Chondrocyte (in vitro differentiated cells): ENCODE results near the gene RB1. TPM values are rescaled to one million over a fixed set of nuclear protein-coding genes. Genes with fewer than 3 reads are reported as not detected.
A peak's percentile ranks its signal among the peaks of the same experiment; 100 is the strongest.
"Not testable (repeated sequence)": the region's sequence is repeated elsewhere in the genome, so short reads cannot be mapped to it uniquely, and the experiment has no call there.

Source experiments
- DNase-seq: peaks from one replicate; pipeline ENCODE4 v3.0.0; 2021; ENCODE audit warnings: mixed read lengths, low spot score
- H3K27ac Mint-ChIP-seq: one replicate; pipeline ENCODE4 v1.8.0; 2021; ENCODE audit warnings: mild to moderate bottlenecking, moderate library complexity, mixed read lengths; ENCODE audit not compliant: unreplicated experiment
- H3K27me3 Mint-ChIP-seq: 2 replicates; pipeline ENCODE4 v1.8.0; 2021; ENCODE audit warnings: low read depth, mixed read lengths
- H3K36me3 Mint-ChIP-seq: 2 replicates; pipeline ENCODE4 v1.8.0; 2021; ENCODE audit warnings: low read depth, mixed read lengths
- H3K4me1 Mint-ChIP-seq: 2 replicates; pipeline ENCODE4 v1.8.0; 2021; ENCODE audit warnings: low read depth, mild to moderate bottlenecking, mixed read lengths
- H3K4me3 Mint-ChIP-seq: one replicate; pipeline ENCODE4 v1.8.0; 2021; ENCODE audit warnings: mild to moderate bottlenecking, moderate library complexity, mixed read lengths; ENCODE audit not compliant: unreplicated experiment
- H3K9me3 Mint-ChIP-seq: 2 replicates; pipeline ENCODE4 v1.8.0; 2021; ENCODE audit warnings: low read depth, mixed read lengths
- CTCF ChIP-seq: fragments of 200-600 bp; sonication (generic); IDR thresholded peaks from 2 replicates; pipeline ENCODE4 v1.5.0; 2021; ENCODE audit warnings: antibody characterized with exemption, mild to moderate bottlenecking, moderate library complexity
- total RNA-seq: library from RNA; stranded (reverse); gene quantifications from 3 replicates; pipeline ENCODE4 v1.2.1, GENCODE V29; 2021

Gene RB1
- total RNA-seq, 1 donor from 2014 or later = 33.4 TPM

DNA sequence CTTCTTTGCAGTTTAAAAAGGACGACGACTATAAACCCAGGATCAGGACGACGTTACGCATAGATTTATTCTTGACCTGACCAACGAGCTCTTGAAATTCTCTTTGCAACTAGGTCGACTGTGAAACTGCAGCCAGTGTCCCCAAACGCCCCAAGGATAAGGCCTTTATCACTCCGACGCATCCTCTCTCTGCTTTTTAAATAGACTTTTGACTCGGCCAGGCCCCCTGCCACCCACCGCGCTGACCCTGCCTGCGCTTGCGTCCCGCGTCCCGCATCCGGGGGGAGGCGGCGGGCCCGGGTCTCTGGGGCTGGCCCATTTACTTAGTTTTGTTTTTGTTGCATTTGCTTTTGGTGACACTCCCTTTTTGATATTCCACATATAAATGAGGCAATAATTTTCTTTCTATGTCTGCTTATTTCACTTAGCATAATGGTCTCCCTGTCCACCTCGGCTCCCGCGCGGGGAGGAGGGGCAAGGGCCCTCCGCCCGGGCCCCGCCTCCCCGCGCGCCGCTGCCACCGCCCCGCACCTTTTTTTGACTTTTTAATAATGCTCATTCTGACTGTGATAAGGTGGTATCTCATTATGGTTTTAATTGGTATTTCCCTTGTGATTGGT lies 17.4 kb downstream of the RB1 start:
- Mint-ChIP-seq H3K4me1 (peaks cover 6% of the 10 kb centered on the region), H3K4me3 (no peak overlapping the region), H3K9me3 (peaks cover 15% of the 10 kb centered on the region), H3K36me3 (peaks cover 21% of the 10 kb centered on the region), H3K27me3 (no peaks in the 10 kb centered on the region), H3K27ac (no peak overlapping the region)
- no peak for TF ChIP-seq CTCF
- DNase-seq = no peak

- peaks cover 20% of the 10 kb centered on the region for H3K36me3 Mint-ChIP-seq
- TF ChIP-seq CTCF = no peak
- H3K4me1 Mint-ChIP-seq = peaks cover 6% of the 10 kb centered on the region
- peaks cover 15% of the 10 kb centered on the region for H3K9me3 Mint-ChIP-seq
- H3K27me3 Mint-ChIP-seq = no peaks in the 10 kb centered on the region
- no peak for DNase-seq
- H3K4me3 Mint-ChIP-seq = no peak overlapping the region
- no peak overlapping the region for H3K27ac Mint-ChIP-seq
These were observed 18.7 kb downstream of the RB1 start for GRCh38 chr13:48322294-48322693.

DNA sequence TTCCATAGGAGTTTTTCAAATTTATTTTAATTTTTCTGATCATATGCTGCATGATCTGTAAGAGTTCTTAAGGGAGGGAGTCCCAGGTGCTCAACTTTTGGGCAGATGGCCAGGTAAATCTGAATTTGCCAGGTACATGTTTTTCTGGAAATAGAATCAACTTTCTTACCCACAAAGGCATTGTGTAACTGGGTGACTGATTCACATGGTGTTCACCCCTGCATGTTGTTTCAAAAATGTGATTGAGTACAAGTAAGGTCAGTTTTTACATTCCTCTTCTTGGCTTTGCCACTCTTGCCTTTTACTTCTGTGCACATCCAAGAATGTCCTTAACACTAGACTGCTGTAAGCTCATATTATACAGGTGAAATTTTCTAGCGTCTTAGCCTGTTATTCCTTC lies 30.4 kb downstream of the RB1 start:
- no peaks in the 10 kb centered on the region for H3K27me3 Mint-ChIP-seq
- H3K9me3 Mint-ChIP-seq = peaks cover 13% of the 10 kb centered on the region
- no peak overlapping the region for H3K27ac Mint-ChIP-seq
- H3K4me1 Mint-ChIP-seq = peaks cover 7% of the 10 kb centered on the region
- TF ChIP-seq CTCF = no peak
- H3K4me3 Mint-ChIP-seq = no peak overlapping the region
- no peak for DNase-seq
- H3K36me3 Mint-ChIP-seq = peaks cover 18% of the 10 kb centered on the region

DNA sequence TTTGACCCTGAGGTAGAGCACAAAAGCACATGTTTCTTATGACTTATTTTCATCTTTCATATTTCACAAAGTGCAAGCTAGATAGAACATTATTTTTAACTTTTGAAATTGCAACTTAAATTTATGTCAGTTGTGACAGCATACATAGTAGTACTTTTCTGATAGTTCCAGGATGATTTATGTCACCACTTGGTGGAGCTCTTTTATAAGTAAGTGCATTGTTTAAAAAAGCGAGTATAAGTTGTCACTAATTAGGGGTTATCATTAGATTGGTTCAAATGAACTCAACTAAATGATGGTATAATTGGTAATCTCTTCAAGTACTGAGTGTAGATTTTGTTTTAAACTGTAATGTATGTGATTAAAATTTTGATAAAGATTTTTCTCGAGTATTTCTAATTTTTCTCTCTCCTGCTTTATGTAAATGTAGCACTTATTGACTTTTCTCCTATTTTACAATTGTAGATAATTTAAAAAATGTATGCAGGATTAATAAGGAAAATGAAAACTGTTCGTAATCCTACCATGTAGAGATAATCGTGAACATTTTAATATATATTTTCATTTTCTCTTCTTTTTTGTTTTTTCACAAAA lies 31.1 kb downstream of the RB1 start:
- peak; percentile 98 for TF ChIP-seq CTCF
- Mint-ChIP-seq H3K4me1 (peaks cover 7% of the 10 kb centered on the region), H3K27me3 (no peaks in the 10 kb centered on the region), H3K9me3 (peaks cover 15% of the 10 kb centered on the region), H3K4me3 (no peak overlapping the region), H3K27ac (no peak overlapping the region), H3K36me3 (peaks cover 21% of the 10 kb centered on the region)
- no peak for DNase-seq

DNA sequence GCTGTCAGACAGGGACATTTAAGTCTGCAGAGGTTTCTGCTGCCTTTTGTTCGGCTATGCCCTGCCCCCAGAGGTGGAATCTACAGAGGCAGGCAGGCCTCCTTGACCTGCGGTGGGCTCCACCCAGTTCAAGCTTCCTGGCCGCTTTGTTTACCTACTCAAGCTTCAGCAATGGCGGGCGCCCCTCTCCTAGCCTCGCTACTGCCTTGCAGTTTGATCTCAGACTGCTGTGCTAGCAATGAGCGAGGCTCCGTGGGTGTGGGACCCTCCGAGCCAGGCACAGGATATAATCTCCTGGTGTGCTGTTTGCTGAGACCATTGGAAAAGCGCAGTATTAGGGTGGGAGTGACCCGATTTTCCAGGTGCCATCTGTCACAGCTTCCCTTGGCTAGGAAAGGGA lies 35.6 kb downstream of the RB1 start:
- Mint-ChIP-seq H3K36me3 (peaks cover 23% of the 10 kb centered on the region), H3K9me3 (peaks cover 14% of the 10 kb centered on the region)
- not testable (repeated sequence) for H3K4me1 Mint-ChIP-seq, H3K27me3 Mint-ChIP-seq, H3K4me3 Mint-ChIP-seq, H3K27ac Mint-ChIP-seq, DNase-seq

GRCh38 chr13:48344264-48344663 lies 40.7 kb downstream of the RB1 start:
- no peak overlapping the region for H3K27ac Mint-ChIP-seq
- peaks cover 16% of the 10 kb centered on the region for H3K36me3 Mint-ChIP-seq
- no peak overlapping the region for H3K4me3 Mint-ChIP-seq
- no peaks in the 10 kb centered on the region for H3K27me3 Mint-ChIP-seq
- TF ChIP-seq CTCF = no peak
- H3K9me3 Mint-ChIP-seq = peaks cover 3% of the 10 kb centered on the region
- no peaks in the 10 kb centered on the region for H3K4me1 Mint-ChIP-seq
- peak; percentile 53 for DNase-seq
